ENCODE results near the gene TRAK1. TPM values are rescaled to one million over a fixed set of nuclear protein-coding genes. Genes with fewer than 3 reads are reported as not detected.

TRAK1 gene
- polyA plus RNA-seq, 12 donors: 59.8 to 133 (median 89.3) TPM; not detected in 1

DNA sequence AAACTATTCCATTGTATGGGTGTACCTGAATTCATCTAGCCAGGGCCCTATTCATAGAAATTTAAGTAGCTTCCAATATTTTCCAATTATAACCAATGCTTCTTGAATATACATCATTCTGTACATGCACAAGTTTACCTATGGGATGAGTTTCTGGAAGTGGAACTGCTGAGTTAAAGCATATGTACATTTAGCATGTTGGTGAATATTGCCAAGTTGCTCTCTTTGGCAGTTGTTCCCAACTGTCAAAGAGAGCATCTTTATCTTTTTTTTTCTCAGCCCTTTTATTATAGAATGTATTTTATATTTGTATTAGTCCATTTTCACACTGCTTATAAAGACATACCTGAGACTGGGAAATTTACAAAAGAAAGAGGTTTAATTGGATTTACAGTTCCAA, 183.1 kb downstream of the TRAK1 start:
- no peak for DNase-seq

GRCh38 chr3:42275217-42275616, 184.1 kb downstream of the TRAK1 start:
- no peak for DNase-seq

Other genes with a start within 250 kb of the TRAK1 start
- gene ULK4, start 129.3 kb upstream of the TRAK1 start, polyA plus RNA-seq (ENCODE audit: insufficient read length in 12 of 12): 1 to 10 TPM in 10 of 12 donors, not detected in 2; 1.2 to 2.7 (median 2.0) TPM
- gene CCK, start 174.8 kb downstream of the TRAK1 start, polyA plus RNA-seq (ENCODE audit: insufficient read length in 12 of 12): 10 to 100 TPM in 2 of 12 donors, 1 to 10 TPM in 8, not detected in 2; 3.9 to 13.2 (median 7.7) TPM